GM12878 (cell line): ENCODE results near the gene SZRD1. TPM values are rescaled to one million over a fixed set of nuclear protein-coding genes. Genes with fewer than 3 reads are reported as not detected.

Experiments
- ATAC-seq: fragments of 200-7000 bp; cut with Tn5 transposase; 3 replicates; pipeline ENCODE4 v1.9.1; 2020; ENCODE audit warnings: mild to moderate bottlenecking, moderate library complexity
- BruUV-seq: library from RNA; stranded (reverse); fragments of 400-500 nt; replicated peaks from 2 replicates; lab custom pipeline; 2021; lab: Mats Ljungman, UMichigan
- CTCF ChIA-PET: fragments of 300-600 bp; sonication (Branson Sonifier 250); formaldehyde crosslinking; extraction: SDS; loops from one replicate; lab custom pipeline; 2021; ENCODE audit warnings: inconsistent platforms; lab: Yijun Ruan, JAX
- POLR2A ChIA-PET: fragments of 350-600 bp; formaldehyde crosslinking; extraction: SDS; loops from one replicate; lab custom pipeline; 2021; ENCODE audit warnings: inconsistent platforms; lab: Charles Lee
- RAD21 ChIA-PET: fragments of 300-600 bp; sonication (Branson Sonifier 250); formaldehyde crosslinking; loops from one replicate; lab custom pipeline; 2023; ENCODE audit warnings: antibody characterized with exemption; ENCODE audit not compliant: unreplicated experiment; lab: Charles Lee
- SMC1A ChIA-PET: fragments of 300-600 bp; sonication (Branson Sonifier 250); formaldehyde crosslinking; loops from one replicate; lab custom pipeline; 2023; ENCODE audit not compliant: unreplicated experiment, uncharacterized antibody; lab: Charles Lee
- DNase-seq: peaks from one replicate; pipeline ENCODE4 v3.0.0-alpha.2; 2011; ENCODE audit warnings: low read depth, low spot score
- FAIRE-seq: peaks from 3 replicates; lab custom pipeline; 2011; peaks lifted over from hg19 to GRCh38; lab: Jason Lieb, UNC
- H2AFZ ChIP-seq: 2 replicates; pipeline ENCODE4 v1.6.0; 2011; ENCODE audit warnings: low read depth, low read length, control low read depth; ENCODE audit not compliant: control insufficient read depth
- H3K27ac ChIP-seq: 2 replicates; pipeline ENCODE4 v1.5.1; 2011; ENCODE audit warnings: control low read depth; ENCODE audit not compliant: control insufficient read depth, insufficient read depth
- H3K27me3 ChIP-seq, 2 experiments: replicated peaks in 1 of 2; 2 replicates each; pipeline versions ENCODE4 v1.6.0 to v1.6.1; 2011; ENCODE audit warnings: low read length in 1 of 2; ENCODE audit not compliant: control insufficient read depth in 2 of 2, insufficient read depth in 2 of 2
- H3K36me3 ChIP-seq, 2 experiments: 2 replicates each; pipeline ENCODE4 v1.5.1; 2011; ENCODE audit warnings: low read length in 1 of 2; ENCODE audit not compliant: control insufficient read depth in 2 of 2, insufficient read depth in 2 of 2
- H3K4me1 ChIP-seq: 2 replicates; pipeline ENCODE4 v1.6.1; 2011; ENCODE audit warnings: mild to moderate bottlenecking, low read length, moderate library complexity, mixed read lengths; ENCODE audit not compliant: control insufficient read depth, insufficient read depth
- H3K4me2 ChIP-seq: 2 replicates; pipeline ENCODE4 v1.6.0; 2011; ENCODE audit warnings: control low read depth; ENCODE audit not compliant: control insufficient read depth, insufficient read depth
- H3K4me3 ChIP-seq: fragments of 200-600 bp; sonication (generic); 2 replicates; pipeline ENCODE4 v1.5.1; 2016
- H3K79me2 ChIP-seq: 2 replicates; pipeline ENCODE4 v1.6.0; 2011; ENCODE audit warnings: low read length; ENCODE audit not compliant: control insufficient read depth, insufficient read depth
- H3K9ac ChIP-seq: 2 replicates; pipeline ENCODE4 v1.8.0; 2011; ENCODE audit warnings: low read length, control low read depth, mixed read lengths; ENCODE audit not compliant: control insufficient read depth, insufficient read depth
- H3K9me3 ChIP-seq: replicated peaks from 3 replicates; pipeline ENCODE4 v1.5.1; 2011; ENCODE audit warnings: mild to moderate bottlenecking, low read length; ENCODE audit not compliant: control insufficient read depth, insufficient read depth
- H4K20me1 ChIP-seq: 2 replicates; pipeline ENCODE4 v1.6.0; 2011; ENCODE audit not compliant: control insufficient read depth, insufficient read depth
- CREM ChIP-seq: IDR thresholded peaks from 2 replicates; pipeline ENCODE4 v1.6.1; 2014; ENCODE audit warnings: antibody characterized with exemption, low read depth
- E2F8 ChIP-seq: fragments of 450-650 bp; IDR thresholded peaks from 2 replicates; pipeline ENCODE4 v1.6.1; 2018; ENCODE audit warnings: mild to moderate bottlenecking, low read depth, moderate library complexity; ENCODE audit not compliant: partially characterized antibody
- POLR2AphosphoS5 ChIP-seq: IDR thresholded peaks from 2 replicates; pipeline ENCODE4 v1.6.1; 2011; ENCODE audit warnings: mild to moderate bottlenecking, low read length, inconsistent platforms
- RAD51 ChIP-seq: fragments of 450-650 bp; IDR thresholded peaks from 2 replicates; pipeline ENCODE4 v1.6.1; 2016; ENCODE audit warnings: moderate library complexity, mild to moderate bottlenecking, inconsistent platforms
- WGBS: methylation state at CpG from one replicate; pipeline ENCODE4 v1.1.6; 2016; ENCODE audit warnings: low lambda C conversion rate; ENCODE audit not compliant: insufficient replicate concordance, insufficient coverage; ENCODE audit errors: missing lambda C conversion rate; 5-methylcytosine and 5-hydroxymethylcytosine counted together
- in situ Hi-C: fragments of 300-500 bp; cut with MboI; formaldehyde crosslinking; loops from 9 replicates; pipeline ENCODE4 v1.14.3; 2018; ENCODE audit warnings: mixed read lengths
- intact Hi-C: fragments of 100-400 bp; cut with micrococcal nuclease; formaldehyde crosslinking; loops from one replicate; pipeline ENCODE4 v1.14.2; 2022; ENCODE audit not compliant: unreplicated experiment
- polyA plus RNA-seq, 11 experiments: library from polyadenylated mRNA; depleted of rRNA in 4 of 11; unstranded in 6 of 11; stranded (reverse) in 5 of 11; fragments of >200 nt; fragmentation: Nextera tagmentation in 4 of 11; fragmentation: Illumina TruSeq in 1 of 11; extraction: Ambion mirVana in 4 of 11; extraction: Trizol in 1 of 11; gene quantifications; 1 replicate in 1 of 11; 2 replicates in 10 of 11; pipeline versions ENCODE4 v1.2.1 to v1.2.3, GENCODE V29; 2011 to 2016; ENCODE audit warnings: inconsistent platforms in 2 of 11, missing spikeins in 2 of 11, low read depth in 1 of 11
- total RNA-seq, 4 experiments: library from RNA; depleted of rRNA in 3 of 4; stranded (reverse); fragments of >200 nt in 3 of 4; fragmentation: Illumina TruSeq in 1 of 4; extraction: Trizol in 1 of 4; gene quantifications; 2 replicates each; pipeline versions ENCODE4 v1.2.1 to v1.2.3, GENCODE V29; 2013 to 2021

The SZRD1 gene
- total and polyA plus RNA-seq, 10 of the 15 experiments (the other 5 are each of a cell fraction or from before 2014, with no cell fraction given), result 5.6 to 213 (median 113) TPM

DNA sequence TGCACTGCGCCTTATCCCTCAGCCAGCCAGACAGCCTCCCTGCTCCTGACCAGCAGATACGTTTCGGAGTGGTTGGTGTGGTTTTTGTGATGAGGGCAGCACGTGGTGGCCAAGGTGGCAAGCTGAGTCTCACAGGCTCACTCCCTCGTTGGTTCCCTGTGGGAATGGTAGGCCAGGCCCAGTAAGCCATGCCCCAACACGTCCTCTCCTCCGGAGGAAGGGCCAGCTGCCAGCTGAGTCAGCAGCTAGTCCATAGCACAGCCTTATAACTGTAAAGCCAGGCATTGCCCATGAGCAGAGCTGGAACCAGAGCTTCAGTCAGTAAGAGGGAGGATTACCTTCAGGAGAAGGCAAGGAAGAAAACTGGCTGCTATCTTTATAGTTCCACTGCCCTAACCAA lies 29.5 kb downstream of the SZRD1 start:
- Histone ChIP-seq H3K9me3 (no peaks in the 10 kb centered on the region), H3K9ac (no peak overlapping the region), H3K36me3 (peaks cover 35 to 42% of the 10 kb centered on the region in 2 experiments), H3K4me1 (no peaks in the 10 kb centered on the region), H3K27ac (no peak overlapping the region), H4K20me1 (peaks cover 3% of the 10 kb centered on the region; the same call in 1 of the 2 replicates), H3K79me2 (peaks cover 17% of the 10 kb centered on the region), H3K4me3 (no peak overlapping the region), H3K27me3 (no peaks in the 10 kb centered on the region), H2AFZ (no peak overlapping the region), H3K4me2 (no peak overlapping the region)
- intact Hi-C loops (no loop called here), in situ Hi-C loops (no loop called here)
- ChIA-PET RAD21 (no interaction called here), SMC1A (no interaction called here), POLR2A (interaction anchor here (0.8 kb wide), 1 partner anchor 23 kb away, joined by 3 read pairs; no protein-coding TSS in a partner anchor), CTCF (no interaction called here)
- TF ChIP-seq E2F8 (no peak), POLR2AphosphoS5 (peak; percentile 51; the same call in 1 of the 2 replicates), RAD51 (no peak)
- no peak for ATAC-seq
- no peak for DNase-seq
- no TSS peak for BruUV-seq
- FAIRE-seq, result no peak
- WGBS, result 90% methylated on average over 7 of the region's 7 CpGs

GRCh38 chr1:16397120-16397519 lies 30.1 kb downstream of the SZRD1 start:
- Histone ChIP-seq H2AFZ (no peak overlapping the region), H3K9me3 (no peaks in the 10 kb centered on the region), H3K79me2 (peaks cover 12% of the 10 kb centered on the region), H3K27ac (no peak overlapping the region), H3K27me3 (no peaks in the 10 kb centered on the region), H3K9ac (no peak overlapping the region), H3K36me3 (peaks cover 34 to 41% of the 10 kb centered on the region in 2 experiments), H3K4me1 (no peaks in the 10 kb centered on the region), H4K20me1 (no peaks in the 10 kb centered on the region), H3K4me3 (no peak overlapping the region), H3K4me2 (no peak overlapping the region)
- ChIA-PET POLR2A (no interaction called here), RAD21 (no interaction called here), SMC1A (no interaction called here), CTCF (no interaction called here)
- intact Hi-C loops (no loop called here), in situ Hi-C loops (no loop called here)
- no peak for FAIRE-seq
- no peak for TF ChIP-seq CREM
- no peak for ATAC-seq
- 58% methylated on average over 5 of the region's 5 CpGs for WGBS
- no peak for DNase-seq
- BruUV-seq, result no TSS peak
